Mesenteric fat pad (tissue), 1 donor: ENCODE results near the gene HIPK4. TPM values are rescaled to one million over a fixed set of nuclear protein-coding genes. Genes with fewer than 3 reads are reported as not detected.
"Not testable (repeated sequence)": the region's sequence is repeated elsewhere in the genome, so short reads cannot be mapped to it uniquely, and the experiment has no call there.

ENCODE experiments used
- DNase-seq: peaks from one replicate; pipeline ENCODE4 v3.0.0-alpha.2; 2020; ENCODE audit warnings: low spot score
- long read RNA-seq: library from polyadenylated mRNA; unstranded; transcript quantifications from one replicate; pipeline ENCODE4 v2.0.0, GENCODE V29; 2020
- total RNA-seq: library from RNA; stranded (reverse); fragmentation: NEBNext Ultra II Directional; extraction: Animal tissue kit (Norgen Biotek cat#: 25700); gene quantifications from one replicate; pipeline ENCODE4 v1.2.1, GENCODE V29; 2021
- donor health status: DM: yes; HTN: yes; CAD: no.

The HIPK4 gene
- total RNA-seq, result 0.29 TPM
- long read RNA-seq, result 0 reads

- no peak for DNase-seq
These were observed at the start of gene HIPK4 for GRCh38 chr19:40390084-40390742. Gene HIPK4, minus strand, starts transcription at chr19:40390181. Its CDS starts 279 bp downstream, at chr19:40389902.

GRCh38 chr19:40438284-40438683 lies 48.3 kb upstream of the HIPK4 start:
- no peak for DNase-seq

- peak; percentile 96 for DNase-seq
These were observed 43.6 kb upstream of the HIPK4 start for GRCh38 chr19:40433391-40434216.

GRCh38 chr19:40432760-40433159 lies 42.8 kb upstream of the HIPK4 start:
- DNase-seq, result not testable (repeated sequence)

- no peak for DNase-seq
These were observed 41.7 kb upstream of the HIPK4 start for GRCh38 chr19:40431698-40432097.

- DNase-seq, result not testable (repeated sequence)
These were observed 40.3 kb upstream of the HIPK4 start for GRCh38 chr19:40430242-40430641.

GRCh38 chr19:40428197-40428596 lies 38.2 kb upstream of the HIPK4 start:
- not testable (repeated sequence) for DNase-seq

GRCh38 chr19:40425450-40426287 lies 35.7 kb upstream of the HIPK4 start, which contains the start of gene SERTAD1:
Gene SERTAD1, minus strand, starts transcription at chr19:40425992. Its CDS starts 2,446 bp downstream, at chr19:40423546.
- DNase-seq, result peak; percentile 100

- DNase-seq, result no peak
These were observed 34.9 kb upstream of the HIPK4 start for GRCh38 chr19:40424637-40425449.

GRCh38 chr19:40423938-40424337 lies 34.0 kb upstream of the HIPK4 start:
- DNase-seq, result no peak

GRCh38 chr19:40422748-40423566 lies 33.0 kb upstream of the HIPK4 start:
- DNase-seq, result no peak

GRCh38 chr19:40421993-40422747 lies 32.2 kb upstream of the HIPK4 start:
- no peak for DNase-seq

- DNase-seq, result peak; percentile 98
These were observed 31.1 kb upstream of the HIPK4 start for GRCh38 chr19:40420766-40421765.

- no peak for DNase-seq
These were observed 30.4 kb upstream of the HIPK4 start for GRCh38 chr19:40420451-40420765.

GRCh38 chr19:40419780-40420179 lies 29.8 kb upstream of the HIPK4 start:
- DNase-seq, result no peak

GRCh38 chr19:40419066-40419612 lies 29.2 kb upstream of the HIPK4 start:
- no peak for DNase-seq

GRCh38 chr19:40418040-40418439 lies 28.1 kb upstream of the HIPK4 start:
- no peak for DNase-seq

GRCh38 chr19:40417643-40417981 lies 27.6 kb upstream of the HIPK4 start:
- DNase-seq, result no peak
